NCI-H2081 treated with DMSO at 0.1 percent for 48 hours (cell line): Measurements from ENCODE around the gene ADAMTSL3.

ENCODE experiments used
- DNase-seq: peaks from one replicate; lab custom pipeline; 2025; lab: John Stamatoyannopoulos, UW

The ADAMTSL3 gene

DNA sequence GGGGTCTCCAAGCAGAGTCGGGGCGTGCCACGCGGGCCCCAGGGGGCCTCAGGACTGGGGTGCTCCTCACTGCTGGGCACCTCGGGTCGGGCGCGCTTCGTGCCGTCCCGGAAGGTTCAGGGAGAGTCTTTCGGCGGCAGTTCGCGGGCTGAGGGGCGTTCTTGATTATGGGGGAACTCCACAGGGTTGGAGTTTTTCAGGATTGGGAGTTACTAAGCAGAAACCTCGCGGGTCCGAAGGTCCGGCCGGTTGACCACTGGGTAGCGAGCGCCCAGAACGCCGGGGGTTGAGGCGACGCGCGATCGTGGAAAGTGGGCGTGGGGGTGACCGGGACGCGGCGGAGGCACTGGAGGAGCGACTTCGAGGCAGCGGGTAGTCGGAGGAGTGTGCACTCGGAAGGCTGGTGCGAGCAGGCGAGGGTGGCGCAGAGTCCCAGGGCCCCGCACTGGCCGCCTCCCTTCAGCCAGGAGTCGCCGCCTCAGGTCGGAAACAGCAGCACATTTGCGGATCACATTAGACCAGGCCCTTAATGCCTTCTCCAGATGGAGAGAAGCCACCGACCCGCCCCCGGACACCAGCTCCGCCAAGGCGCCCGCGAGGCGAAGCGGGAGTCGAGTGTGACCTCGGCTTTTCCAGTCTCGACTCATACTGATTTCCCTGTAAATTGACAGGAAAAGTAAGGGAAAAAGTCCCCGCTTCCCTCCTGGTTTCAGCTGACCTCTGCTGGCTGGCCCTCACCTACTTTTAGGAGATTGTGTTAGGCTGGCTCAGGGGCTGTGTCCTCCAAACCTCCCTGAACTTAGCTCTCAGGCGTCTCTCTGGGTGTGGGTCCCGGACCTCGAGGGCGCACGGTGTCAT lies 685 bp downstream of the ADAMTSL3 start:
- DNase-seq, result no peak

- no peak for DNase-seq
Measured at GRCh38 chr15:83655237-83655616, 1.3 kb downstream of the ADAMTSL3 start.

DNA sequence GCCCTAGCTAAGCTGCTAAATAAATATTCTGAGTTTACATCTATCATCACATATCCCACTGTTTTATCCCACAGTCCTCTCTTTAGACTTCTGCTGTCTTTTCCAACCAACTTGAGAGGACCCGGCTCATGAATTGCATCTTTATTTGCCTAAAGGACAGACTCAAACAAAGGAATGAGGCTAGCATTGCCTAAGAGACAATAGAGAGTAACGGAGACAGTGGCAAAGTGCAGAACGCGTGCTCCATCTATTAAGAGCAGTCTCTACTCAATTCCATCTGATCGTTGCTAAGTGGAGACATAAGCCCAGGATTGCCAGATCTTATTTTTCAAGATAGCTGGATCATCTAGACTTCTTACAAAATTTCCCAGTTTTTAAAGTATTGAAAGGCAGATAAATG lies 2.3 kb downstream of the ADAMTSL3 start:
- no peak for DNase-seq

GRCh38 chr15:83656943-83657528 lies 3.1 kb downstream of the ADAMTSL3 start:
- DNase-seq, result no peak

- DNase-seq, result no peak
Measured at GRCh38 chr15:83657549-83657948, 3.6 kb downstream of the ADAMTSL3 start.

GRCh38 chr15:83658430-83659416 lies 4.8 kb downstream of the ADAMTSL3 start:
- no peak for DNase-seq

DNA sequence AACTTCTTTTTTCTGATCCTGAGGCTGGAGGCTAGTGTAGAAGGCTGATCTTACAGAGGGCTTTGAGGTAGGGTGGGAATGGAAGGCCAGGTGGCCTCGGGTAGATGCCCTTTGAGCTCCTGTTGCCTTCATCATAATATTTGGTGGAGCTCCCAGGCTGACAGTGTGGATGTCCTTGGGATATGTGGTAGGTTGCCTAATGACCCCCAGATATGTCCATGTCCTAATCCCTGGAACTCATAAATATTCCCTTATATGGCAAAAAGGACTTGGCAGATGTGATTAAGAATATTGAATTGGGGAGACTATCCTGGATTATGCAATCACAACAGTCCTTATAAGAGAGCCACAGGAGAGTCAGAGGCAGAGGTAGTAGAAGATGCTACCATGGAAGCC lies 5.5 kb downstream of the ADAMTSL3 start:
- no peak for DNase-seq

GRCh38 chr15:83665480-83665879 lies 11.6 kb downstream of the ADAMTSL3 start:
- DNase-seq, result no peak

GRCh38 chr15:83670672-83671229 lies 16.8 kb downstream of the ADAMTSL3 start:
- no peak for DNase-seq

DNA sequence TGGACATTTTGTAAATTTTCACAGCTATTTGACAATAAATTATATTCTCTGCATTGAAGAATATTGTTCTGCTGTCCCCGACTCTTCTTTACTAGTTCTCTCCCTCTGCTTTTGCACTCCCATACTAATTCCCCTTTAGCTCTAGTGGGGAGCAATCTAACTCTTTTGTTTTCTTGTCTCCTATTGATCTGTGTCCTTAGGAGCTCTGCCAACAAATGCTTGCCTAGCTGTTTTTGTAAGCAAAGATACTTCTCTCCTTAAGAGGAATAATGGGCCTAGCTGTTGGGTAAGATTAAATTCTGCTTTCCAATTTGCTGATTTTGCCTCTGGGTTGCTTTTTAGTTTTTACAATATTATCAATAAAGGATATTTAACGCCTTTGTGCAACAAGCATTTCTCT lies 17.7 kb downstream of the ADAMTSL3 start:
- DNase-seq, result no peak

DNA sequence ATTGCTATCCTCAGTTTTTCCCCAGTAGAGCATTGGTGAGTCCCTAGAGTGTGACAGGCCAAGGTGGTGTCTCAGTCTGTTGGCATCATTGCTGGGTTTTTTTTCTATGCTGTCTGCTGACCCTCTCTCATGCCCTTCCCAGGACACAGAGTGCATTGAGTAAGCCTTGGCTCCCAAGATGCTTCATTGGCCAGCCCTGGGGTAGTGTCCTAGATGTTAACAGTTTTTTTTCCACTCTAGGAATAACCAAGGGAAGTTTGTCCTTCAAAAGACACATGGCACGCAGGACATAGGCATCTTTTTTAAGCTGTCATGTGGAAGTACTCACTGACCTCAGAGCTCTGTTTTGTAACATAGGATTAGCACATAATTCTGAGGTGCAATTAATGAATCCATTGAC lies 19.5 kb downstream of the ADAMTSL3 start:
- no peak for DNase-seq

- DNase-seq, result no peak
Measured at GRCh38 chr15:83682476-83683088, 28.7 kb downstream of the ADAMTSL3 start.

DNA sequence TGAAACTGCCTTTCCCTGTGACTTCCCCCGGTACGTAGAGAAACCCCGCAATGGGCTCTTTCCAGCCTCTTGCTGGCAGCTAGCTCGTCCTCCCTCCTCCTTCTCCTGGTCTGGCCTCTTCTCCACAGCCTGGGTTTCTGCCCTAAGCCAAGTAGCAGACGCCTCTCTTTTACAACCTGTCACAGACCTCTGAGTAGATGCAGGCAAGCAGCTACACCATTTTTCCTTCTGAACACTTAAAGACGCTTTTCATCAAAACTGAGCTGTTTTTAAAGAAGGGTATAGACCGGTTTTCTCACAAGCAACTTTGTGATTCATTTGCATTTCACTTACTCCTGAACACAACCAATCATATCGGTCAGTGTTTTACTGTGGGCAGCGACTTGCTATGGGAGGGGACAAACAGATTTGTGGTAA lies 32.0 kb downstream of the ADAMTSL3 start:
- DNase-seq, result no peak

- no peak for DNase-seq
Measured at GRCh38 chr15:83688201-83688600, 34.3 kb downstream of the ADAMTSL3 start.

DNA sequence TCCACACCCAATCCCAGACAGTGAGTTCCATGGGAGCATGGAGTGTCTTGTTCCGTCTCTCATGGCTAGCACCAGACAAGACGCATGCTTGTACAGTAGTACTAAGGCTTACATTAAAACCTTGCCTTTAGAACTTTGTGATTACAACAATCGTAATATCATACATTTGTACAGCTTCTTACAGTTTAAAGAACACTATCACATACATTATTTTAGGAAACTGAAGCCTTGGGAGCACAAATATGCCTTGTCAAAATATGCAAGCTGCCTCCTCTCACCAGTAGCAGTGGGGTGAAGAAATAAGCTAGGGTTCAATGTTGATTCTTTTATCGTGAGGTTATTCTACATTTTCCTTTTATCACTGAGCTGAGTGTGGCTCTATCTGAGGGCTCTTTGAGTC lies 36.8 kb downstream of the ADAMTSL3 start:
- no peak for DNase-seq

GRCh38 chr15:83692746-83693581 lies 39.0 kb downstream of the ADAMTSL3 start:
- DNase-seq, result no peak

GRCh38 chr15:83694015-83694414 lies 40.1 kb downstream of the ADAMTSL3 start:
- no peak for DNase-seq

DNA sequence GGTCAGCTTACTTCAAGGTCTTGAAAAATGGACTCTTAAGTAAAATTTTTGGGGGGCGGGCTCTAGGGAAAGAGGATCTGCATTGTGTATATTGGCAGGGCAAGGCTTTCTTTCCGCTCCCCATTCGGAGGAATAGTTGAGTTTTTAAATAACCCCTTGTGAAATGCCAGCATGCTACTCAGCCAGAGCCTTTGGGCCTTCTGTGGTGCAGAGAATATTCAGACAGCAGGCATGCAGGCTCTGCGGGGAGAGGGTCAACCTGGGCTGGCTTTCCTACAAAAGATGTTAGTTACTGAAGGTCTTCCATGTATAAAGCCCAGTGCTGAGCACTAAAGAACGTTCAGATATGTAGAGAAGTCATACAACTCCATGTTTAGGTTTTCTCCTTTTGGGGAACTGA lies 40.6 kb downstream of the ADAMTSL3 start:
- no peak for DNase-seq

- no peak for DNase-seq
Measured at GRCh38 chr15:83695246-83695645, 41.3 kb downstream of the ADAMTSL3 start.

- DNase-seq, result no peak
Measured at GRCh38 chr15:83695901-83696425, 42.0 kb downstream of the ADAMTSL3 start.

GRCh38 chr15:83697716-83698115 lies 43.8 kb downstream of the ADAMTSL3 start:
- no peak for DNase-seq
